ENCODE measurements around the gene SEZ6. TPM values are rescaled to one million over a fixed set of nuclear protein-coding genes. Genes with fewer than 3 reads are reported as not detected.
A peak's percentile ranks its signal among the peaks of the same experiment; 100 is the strongest.

Gene SEZ6
- polyA plus RNA-seq, 2 of the 4 experiments (the other 2 are of a cell fraction), result not detected

GRCh38 chr17:28949185-28950016 is 56.4 kb downstream of the SEZ6 start (continued):
- TF ChIP-seq BCL3 (IDR thresholded peaks at IDR 0.05), result no peak
- TF ChIP-seq HEYL (CRISPR knock-in tag; IDR thresholded peaks at IDR 0.05), result no peak
- TF ChIP-seq PHF8 (IDR thresholded peaks at IDR 0.05; ENCODE audit: borderline replicate concordance, low read depth), result 0 out of 2 replicates have a peak, but pooled peaks have one; percentile 6
- no peak for TF ChIP-seq CBX2 (IDR thresholded peaks at IDR 0.05; ENCODE audit: borderline replicate concordance, low read depth)
- no peak for TF ChIP-seq ZNF302 (CRISPR knock-in tag; IDR thresholded peaks at IDR 0.05)
- TF ChIP-seq GATA3 (IDR thresholded peaks at IDR 0.05; ENCODE audit: borderline replicate concordance), result no peak
- peak; percentile 30; the same call in 1 of the 2 replicates for TF ChIP-seq KDM5A (IDR thresholded peaks at IDR 0.05)
- TF ChIP-seq HES2 (IDR thresholded peaks at IDR 0.05), result no peak
- TF ChIP-seq MAFK (IDR thresholded peaks at IDR 0.05; ENCODE audit: partially characterized antibody), result no peak
- TF ChIP-seq RCOR1 (IDR thresholded peaks at IDR 0.05; ENCODE audit: low read depth, low read length), result no peak
- peak; percentile 33 for TF ChIP-seq POLR2A (IDR thresholded peaks at IDR 0.05; ENCODE audit: low read length)
- no peak for TF ChIP-seq ZSCAN20 (CRISPR knock-in tag; IDR thresholded peaks at IDR 0.05)
- no peak for TF ChIP-seq REST (IDR thresholded peaks at IDR 0.05)
- no peak for TF ChIP-seq SREBF2 (IDR thresholded peaks at IDR 0.05)
- no peak for TF ChIP-seq MYC (IDR thresholded peaks at IDR 0.05; ENCODE audit: borderline replicate concordance, low read length)
- TF ChIP-seq JUNB (IDR thresholded peaks at IDR 0.05), result no peak
- no peak for TF ChIP-seq RAD21 (conservative IDR thresholded peaks at IDR 0.05 in 1 of 2, IDR thresholded peaks at IDR 0.05 in 1 of 2)
- no peak for TF ChIP-seq HDAC2 (IDR thresholded peaks at IDR 0.05)
- no peak for TF ChIP-seq ATOH8 (CRISPR knock-in tag; IDR thresholded peaks at IDR 0.05; ENCODE audit: low read depth)
- no peak for TF ChIP-seq CHD2 (IDR thresholded peaks at IDR 0.05; ENCODE audit: low read length, partially characterized antibody)
- TF ChIP-seq ZC3H11A (IDR thresholded peaks at IDR 0.05), result no peak; the same call in 1 of the 2 replicates
- TF ChIP-seq NFE2L2 (conservative IDR thresholded peaks at IDR 0.05; ENCODE audit: low read length), result no peak
- TF ChIP-seq EHMT2 (IDR thresholded peaks at IDR 0.05; ENCODE audit: low read depth), result no peak
- no peak for TF ChIP-seq FOSB (CRISPR knock-in tag; IDR thresholded peaks at IDR 0.05)
- no peak for TF ChIP-seq ZFP36 (IDR thresholded peaks at IDR 0.05; ENCODE audit: borderline replicate concordance, partially characterized antibody)
- TF ChIP-seq HMGXB4 (CRISPR knock-in tag; IDR thresholded peaks at IDR 0.05; ENCODE audit: borderline replicate concordance), result no peak
- TF ChIP-seq MAX (IDR thresholded peaks at IDR 0.05), result peak; percentile 37; the same call in 1 of the 2 replicates
- no peak for TF ChIP-seq TP53 (CRISPR knock-in tag; IDR thresholded peaks at IDR 0.05)
- no peak for TF ChIP-seq E2F6 (IDR thresholded peaks at IDR 0.05; ENCODE audit: borderline replicate concordance, low read depth)
- no peak for TF ChIP-seq RARB (CRISPR knock-in tag; IDR thresholded peaks at IDR 0.05)
- TF ChIP-seq RFX5 (IDR thresholded peaks at IDR 0.05), result no peak
- no peak for TF ChIP-seq NPAS2 (CRISPR knock-in tag; IDR thresholded peaks at IDR 0.05; ENCODE audit: borderline replicate concordance)
- no peak for TF ChIP-seq EP300 (IDR thresholded peaks at IDR 0.05)
- no peak for TF ChIP-seq POLR2AphosphoS2 (conservative IDR thresholded peaks at IDR 0.05; ENCODE audit: low read length)
- no peak for TF ChIP-seq CBX8 (IDR thresholded peaks at IDR 0.05)
